ENCODE data around the gene TATDN3.
"Not testable (repeated sequence)": the region's sequence is repeated elsewhere in the genome, so short reads cannot be mapped to it uniquely, and the experiment has no call there.

DNA sequence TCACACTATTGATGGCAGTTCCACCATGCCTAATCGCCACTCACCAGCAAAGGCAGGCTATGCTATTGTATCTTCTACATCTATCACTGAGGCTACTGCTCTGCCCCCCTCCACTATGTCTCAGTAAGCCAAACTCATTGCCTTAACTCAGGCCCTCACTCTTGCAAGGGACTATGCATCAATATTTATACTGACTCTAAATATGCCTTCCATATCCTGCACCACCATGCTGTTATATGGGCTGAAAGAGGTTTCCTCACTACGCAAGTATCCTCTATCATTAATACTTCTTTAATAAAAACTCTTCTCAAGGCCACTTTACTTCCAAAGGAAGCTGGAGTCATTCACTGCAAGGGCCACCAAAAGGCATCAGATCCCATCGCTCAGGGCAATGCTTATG is 52.8 kb downstream of the TATDN3 start:
- TF ChIP-seq CTCF, POLR2A (IDR thresholded peaks at IDR 0.05): not testable (repeated sequence)
